ENCODE results near the gene ETFA. TPM values are rescaled to one million over a fixed set of nuclear protein-coding genes. Genes with fewer than 3 reads are reported as not detected.

ETFA gene
- total RNA-seq, 1 experiment from 2014 or later: 84.4 TPM

GRCh38 chr15:76321171-76321570 is 9.9 kb upstream of the ETFA start (continued):
- TF ChIP-seq OVOL2 (CRISPR knock-in tag; IDR thresholded peaks at IDR 0.05; ENCODE audit: borderline replicate concordance) (no peak), PRRX2 (CRISPR knock-in tag; IDR thresholded peaks at IDR 0.05) (no peak), CBFB (CRISPR knock-in tag; IDR thresholded peaks at IDR 0.05; ENCODE audit: low read depth) (no peak), RORB (CRISPR knock-in tag; IDR thresholded peaks at IDR 0.05) (no peak), ERG (CRISPR knock-in tag; IDR thresholded peaks at IDR 0.05) (no peak)

- POLR2A ChIA-PET: no interaction called here
- no peaks in the 10 kb centered on the region for H3K36me3 Mint-ChIP-seq
- H3K4me3 Mint-ChIP-seq: no peak overlapping the region
- TF ChIP-seq NFATC4 (CRISPR knock-in tag; IDR thresholded peaks at IDR 0.05): no peak
- no peak for TF ChIP-seq USF1 (CRISPR knock-in tag; IDR thresholded peaks at IDR 0.05)
- TF ChIP-seq STAT6 (CRISPR knock-in tag; conservative IDR thresholded peaks at IDR 0.05; ENCODE audit: low read depth): no peak
- no peak for TF ChIP-seq PRRX2 (CRISPR knock-in tag; IDR thresholded peaks at IDR 0.05)
- no peak for TF ChIP-seq ZNF317 (CRISPR knock-in tag; IDR thresholded peaks at IDR 0.05; ENCODE audit: borderline replicate concordance, low read depth)
- TF ChIP-seq, protein P1, sequence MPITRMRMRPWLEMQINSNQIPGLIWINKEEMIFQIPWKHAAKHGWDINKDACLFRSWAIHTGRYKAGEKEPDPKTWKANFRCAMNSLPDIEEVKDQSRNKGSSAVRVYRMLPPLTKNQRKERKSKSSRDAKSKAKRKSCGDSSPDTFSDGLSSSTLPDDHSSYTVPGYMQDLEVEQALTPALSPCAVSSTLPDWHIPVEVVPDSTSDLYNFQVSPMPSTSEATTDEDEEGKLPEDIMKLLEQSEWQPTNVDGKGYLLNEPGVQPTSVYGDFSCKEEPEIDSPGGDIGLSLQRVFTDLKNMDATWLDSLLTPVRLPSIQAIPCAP (CRISPR knock-in tag; IDR thresholded peaks at IDR 0.05): no peak
- no peak for TF ChIP-seq ZNF671 (CRISPR knock-in tag; IDR thresholded peaks at IDR 0.05)
- TF ChIP-seq GTF2I (CRISPR knock-in tag; conservative IDR thresholded peaks at IDR 0.05): no peak
- no peak for TF ChIP-seq ESRRA (CRISPR knock-in tag; IDR thresholded peaks at IDR 0.05; ENCODE audit: borderline replicate concordance)
- TF ChIP-seq CBFB (CRISPR knock-in tag; IDR thresholded peaks at IDR 0.05; ENCODE audit: low read depth): no peak
- no peak for TF ChIP-seq ZNF423 (CRISPR knock-in tag; IDR thresholded peaks at IDR 0.05)
- TF ChIP-seq, protein P2, sequence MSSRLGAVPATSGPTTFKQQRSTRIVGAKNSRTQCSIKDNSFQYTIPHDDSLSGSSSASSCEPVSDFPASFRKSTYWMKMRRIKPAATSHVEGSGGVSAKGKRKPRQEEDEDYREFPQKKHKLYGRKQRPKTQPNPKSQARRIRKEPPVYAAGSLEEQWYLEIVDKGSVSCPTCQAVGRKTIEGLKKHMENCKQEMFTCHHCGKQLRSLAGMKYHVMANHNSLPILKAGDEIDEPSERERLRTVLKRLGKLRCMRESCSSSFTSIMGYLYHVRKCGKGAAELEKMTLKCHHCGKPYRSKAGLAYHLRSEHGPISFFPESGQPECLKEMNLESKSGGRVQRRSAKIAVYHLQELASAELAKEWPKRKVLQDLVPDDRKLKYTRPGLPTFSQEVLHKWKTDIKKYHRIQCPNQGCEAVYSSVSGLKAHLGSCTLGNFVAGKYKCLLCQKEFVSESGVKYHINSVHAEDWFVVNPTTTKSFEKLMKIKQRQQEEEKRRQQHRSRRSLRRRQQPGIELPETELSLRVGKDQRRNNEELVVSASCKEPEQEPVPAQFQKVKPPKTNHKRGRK (CRISPR knock-in tag; IDR thresholded peaks at IDR 0.05; ENCODE audit: borderline replicate concordance): no peak
- TF ChIP-seq NR1H2 (CRISPR knock-in tag; IDR thresholded peaks at IDR 0.05): no peak
- no peak for TF ChIP-seq TEAD1 (CRISPR knock-in tag; IDR thresholded peaks at IDR 0.05)
- no peak for TF ChIP-seq E2F4 (CRISPR knock-in tag; IDR thresholded peaks at IDR 0.05; ENCODE audit: borderline replicate concordance, low read depth)
- TF ChIP-seq RORB (CRISPR knock-in tag; IDR thresholded peaks at IDR 0.05): no peak
- TF ChIP-seq, protein P3, sequence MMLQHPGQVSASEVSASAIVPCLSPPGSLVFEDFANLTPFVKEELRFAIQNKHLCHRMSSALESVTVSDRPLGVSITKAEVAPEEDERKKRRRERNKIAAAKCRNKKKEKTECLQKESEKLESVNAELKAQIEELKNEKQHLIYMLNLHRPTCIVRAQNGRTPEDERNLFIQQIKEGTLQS (CRISPR knock-in tag; conservative IDR thresholded peaks at IDR 0.05): no peak
- TF ChIP-seq NFYB (CRISPR knock-in tag; conservative IDR thresholded peaks at IDR 0.05; ENCODE audit: low read depth): no peak
- no peak for TF ChIP-seq ERG (CRISPR knock-in tag; IDR thresholded peaks at IDR 0.05)
- TF ChIP-seq GRHL2 (CRISPR knock-in tag; IDR thresholded peaks at IDR 0.05; ENCODE audit: insufficient replicate concordance, severe bottlenecking): no peak
- H3K4me1 Mint-ChIP-seq: no peaks in the 10 kb centered on the region
- DNase-seq (ENCODE audit: low spot score) (no peak), ATAC-seq (no peak)
- no peaks in the 10 kb centered on the region for H3K9me3 Mint-ChIP-seq
- H3K27ac Mint-ChIP-seq: no peak overlapping the region
- CTCF ChIA-PET: no interaction called here
- H3K27me3 Mint-ChIP-seq (ENCODE audit: low read depth): peaks cover 14% of the 10 kb centered on the region
Measured at GRCh38 chr15:76320012-76320411, 8.7 kb upstream of the ETFA start.
